ENCODE data around the gene CFHR5.

DNA sequence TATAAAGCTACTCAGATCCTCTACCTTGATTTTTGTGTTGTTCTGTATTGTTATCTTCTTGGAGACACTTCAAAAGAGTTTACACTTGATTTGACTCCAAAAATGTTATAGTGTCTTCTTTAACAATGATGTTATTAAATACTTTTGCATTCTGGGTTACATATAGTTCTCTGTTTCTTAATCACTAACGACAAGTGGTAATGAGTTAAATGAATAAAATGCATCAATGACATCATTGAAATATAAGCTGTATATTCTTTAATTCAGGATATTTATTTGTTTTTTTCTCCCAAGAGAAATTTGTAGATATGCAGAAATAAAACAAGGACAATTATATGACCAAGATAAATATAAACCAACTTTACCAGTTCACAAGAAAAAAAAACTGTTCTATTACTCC is 7.2 kb upstream of the CFHR5 start:
- TF ChIP-seq, protein P1, sequence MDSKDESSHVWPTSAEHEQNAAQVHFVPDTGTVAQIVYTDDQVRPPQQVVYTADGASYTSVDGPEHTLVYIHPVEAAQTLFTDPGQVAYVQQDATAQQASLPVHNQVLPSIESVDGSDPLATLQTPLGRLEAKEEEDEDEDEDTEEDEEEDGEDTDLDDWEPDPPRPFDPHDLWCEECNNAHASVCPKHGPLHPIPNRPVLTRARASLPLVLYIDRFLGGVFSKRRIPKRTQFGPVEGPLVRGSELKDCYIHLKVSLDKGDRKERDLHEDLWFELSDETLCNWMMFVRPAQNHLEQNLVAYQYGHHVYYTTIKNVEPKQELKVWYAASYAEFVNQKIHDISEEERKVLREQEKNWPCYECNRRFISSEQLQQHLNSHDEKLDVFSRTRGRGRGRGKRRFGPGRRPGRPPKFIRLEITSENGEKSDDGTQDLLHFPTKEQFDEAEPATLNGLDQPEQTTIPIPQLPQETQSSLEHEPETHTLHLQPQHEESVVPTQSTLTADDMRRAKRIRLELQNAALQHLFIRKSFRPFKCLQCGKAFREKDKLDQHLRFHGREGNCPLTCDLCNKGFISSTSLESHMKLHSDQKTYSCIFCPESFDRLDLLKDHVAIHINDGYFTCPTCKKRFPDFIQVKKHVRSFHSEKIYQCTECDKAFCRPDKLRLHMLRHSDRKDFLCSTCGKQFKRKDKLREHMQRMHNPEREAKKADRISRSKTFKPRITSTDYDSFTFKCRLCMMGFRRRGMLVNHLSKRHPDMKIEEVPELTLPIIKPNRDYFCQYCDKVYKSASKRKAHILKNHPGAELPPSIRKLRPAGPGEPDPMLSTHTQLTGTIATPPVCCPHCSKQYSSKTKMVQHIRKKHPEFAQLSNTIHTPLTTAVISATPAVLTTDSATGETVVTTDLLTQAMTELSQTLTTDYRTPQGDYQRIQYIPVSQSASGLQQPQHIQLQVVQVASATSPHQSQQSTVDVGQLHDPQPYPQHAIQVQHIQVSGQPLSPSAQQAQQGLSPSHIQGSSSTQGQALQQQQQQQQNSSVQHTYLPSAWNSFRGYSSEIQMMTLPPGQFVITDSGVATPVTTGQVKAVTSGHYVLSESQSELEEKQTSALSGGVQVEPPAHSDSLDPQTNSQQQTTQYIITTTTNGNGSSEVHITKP (tag by site-specific recombination; IDR thresholded peaks at IDR 0.05) = no peak
- TF ChIP-seq ZNF624 (tag by site-specific recombination; IDR thresholded peaks at IDR 0.05) = no peak

Data from HEK293 (cell line).